Panc1 (cell line): ENCODE results near the gene CELF1. TPM values are rescaled to one million over a fixed set of nuclear protein-coding genes. Genes with fewer than 3 reads are reported as not detected.

Experiments used
- ATAC-seq: fragments of 200-7000 bp; cut with Tn5 transposase; 2 replicates; pipeline ENCODE4 v1.9.1; 2020; ENCODE audit warnings: mild to moderate bottlenecking, moderate library complexity
- BruUV-seq: library from RNA; stranded (reverse); fragments of 400-500 nt; replicated peaks from 2 replicates; lab custom pipeline; 2021; lab: Mats Ljungman, UMichigan
- CTCF ChIA-PET: fragments of 300-600 bp; sonication (Branson Sonifier 250); formaldehyde crosslinking; loops from one replicate; lab custom pipeline; 2022; ENCODE audit warnings: antibody characterized with exemption; lab: Charles Lee
- POLR2A ChIA-PET: fragments of 300-600 bp; sonication (Branson Sonifier 250); formaldehyde crosslinking; loops from one replicate; lab custom pipeline; 2022; ENCODE audit warnings: antibody characterized with exemption; lab: Charles Lee
- DNase-seq: peaks from one replicate; pipeline ENCODE4 v3.0.0-alpha.2; 2010; ENCODE audit warnings: low read depth, low spot score
- H3K27ac ChIP-seq: 2 replicates; pipeline ENCODE4 v1.5.1; 2011; ENCODE audit warnings: mild to moderate bottlenecking, low read length, inconsistent platforms
- H3K27me3 ChIP-seq: fragments of 200-500 bp; sonication (Bioruptor generic); 2 replicates; pipeline ENCODE4 v1.6.0; 2014; ENCODE audit warnings: low read length, inconsistent platforms; ENCODE audit not compliant: control insufficient read depth, insufficient read depth
- H3K36me3 ChIP-seq: fragments of 200-500 bp; sonication (Bioruptor generic); 2 replicates; pipeline ENCODE4 v1.5.1; 2014; ENCODE audit warnings: inconsistent platforms, mild to moderate bottlenecking, low read length, moderate library complexity; ENCODE audit not compliant: control insufficient read depth, insufficient read depth
- H3K4me1 ChIP-seq: 2 replicates; pipeline ENCODE4 v1.5.1; 2011; ENCODE audit warnings: inconsistent platforms, mild to moderate bottlenecking, low read length, moderate library complexity; ENCODE audit not compliant: control insufficient read depth, insufficient read depth
- H3K4me3 ChIP-seq, 2 experiments: 2 replicates each; pipeline ENCODE4 v1.5.1; 2011 to 2012; ENCODE audit warnings: low read depth in 2 of 2, low read length in 2 of 2, mild to moderate bottlenecking in 2 of 2, inconsistent platforms in 1 of 2, moderate library complexity in 1 of 2
- H3K9me3 ChIP-seq: fragments of 200-500 bp; sonication (Bioruptor generic); 2 replicates; pipeline ENCODE4 v1.5.1; 2014; ENCODE audit warnings: low read depth, mild to moderate bottlenecking, inconsistent platforms, low read length, moderate library complexity; ENCODE audit not compliant: control insufficient read depth, insufficient read depth
- POLR2AphosphoS5 ChIP-seq: IDR thresholded peaks from 2 replicates; pipeline ENCODE4 v1.6.1; 2012; ENCODE audit warnings: mild to moderate bottlenecking, low read depth, low read length, moderate library complexity
- SIN3A ChIP-seq: IDR thresholded peaks from 2 replicates; pipeline ENCODE4 v1.6.1; 2012; ENCODE audit warnings: low read depth, mild to moderate bottlenecking, low read length, moderate library complexity, borderline replicate concordance; ENCODE audit not compliant: insufficient read depth
- TCF7L2 ChIP-seq: IDR thresholded peaks from 2 replicates; pipeline ENCODE4 v1.6.1; 2011; ENCODE audit warnings: mild to moderate bottlenecking, low read depth, low read length, inconsistent platforms
- in situ Hi-C: cut with HindIII; loops from 2 replicates; pipeline ENCODE4 v1.10.0; 2016; ENCODE audit warnings: low sequenced_read_pairs, low pct_unique_long_range_greater_than_20kb
- intact Hi-C: fragments of 100-400 bp; cut with micrococcal nuclease; formaldehyde crosslinking; loops from one replicate; pipeline ENCODE4 v1.10.0; 2022; ENCODE audit not compliant: unreplicated experiment
- total RNA-seq: library from RNA; stranded (reverse); gene quantifications from one replicate; pipeline ENCODE4 v1.2.1, GENCODE V29; 2021; ENCODE audit not compliant: unreplicated experiment
- TF ChIP-seq, protein P1 (sequence below), 2 experiments: IDR thresholded peaks; 2 replicates each; pipeline ENCODE4 v1.6.1; 2011 to 2012; ENCODE audit warnings: low read depth in 2 of 2, control low read depth in 1 of 2, low read length in 1 of 2, mild to moderate bottlenecking in 1 of 2, moderate library complexity in 1 of 2; ENCODE audit not compliant: insufficient read depth in 1 of 2
- TF ChIP-seq, protein P2 (sequence below): fragments of 450-650 bp; IDR thresholded peaks from 2 replicates; pipeline ENCODE4 v1.5.1; 2017; ENCODE audit warnings: mild to moderate bottlenecking

CELF1 gene
- total RNA-seq, 1 experiment from 2014 or later, result 160 TPM

DNA sequence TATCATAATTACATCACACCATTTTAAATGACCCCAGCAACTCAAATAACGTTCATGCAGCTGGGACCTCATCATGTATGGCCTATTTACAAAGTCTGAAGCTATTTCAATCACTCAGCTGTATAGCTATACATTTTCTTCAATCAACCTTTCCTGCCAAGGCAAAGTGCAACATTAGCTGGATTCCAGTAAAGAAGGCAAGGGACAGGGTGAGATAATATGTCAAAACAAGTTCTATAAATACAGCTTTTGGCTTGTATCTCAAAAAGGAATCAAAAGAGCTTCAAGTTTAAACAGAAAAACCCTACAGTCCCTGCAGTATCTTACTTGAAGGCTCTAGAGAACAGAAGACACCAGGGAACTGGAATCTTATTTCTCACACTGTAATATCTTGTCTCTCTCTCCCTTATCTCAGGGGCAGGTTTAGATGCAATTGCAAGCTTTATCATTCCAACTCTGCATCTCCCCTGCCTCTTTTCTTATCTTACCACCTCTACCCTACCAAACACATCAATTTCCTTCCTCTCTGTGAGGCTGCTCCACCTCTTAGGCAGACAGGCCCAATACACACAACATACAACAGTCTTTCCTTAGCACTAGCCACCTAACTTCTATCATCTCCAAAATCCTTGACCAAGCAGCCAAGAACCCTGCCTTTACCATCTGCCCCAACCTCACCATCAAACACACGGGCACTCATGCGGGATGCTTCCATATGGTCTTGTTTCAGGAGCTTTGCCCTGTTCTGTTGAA lies 34.5 kb downstream of the CELF1 start:
- ChIA-PET CTCF (no interaction called here), POLR2A (no interaction called here)
- TF ChIP-seq SIN3A, result no peak
- TF ChIP-seq, protein P1, sequence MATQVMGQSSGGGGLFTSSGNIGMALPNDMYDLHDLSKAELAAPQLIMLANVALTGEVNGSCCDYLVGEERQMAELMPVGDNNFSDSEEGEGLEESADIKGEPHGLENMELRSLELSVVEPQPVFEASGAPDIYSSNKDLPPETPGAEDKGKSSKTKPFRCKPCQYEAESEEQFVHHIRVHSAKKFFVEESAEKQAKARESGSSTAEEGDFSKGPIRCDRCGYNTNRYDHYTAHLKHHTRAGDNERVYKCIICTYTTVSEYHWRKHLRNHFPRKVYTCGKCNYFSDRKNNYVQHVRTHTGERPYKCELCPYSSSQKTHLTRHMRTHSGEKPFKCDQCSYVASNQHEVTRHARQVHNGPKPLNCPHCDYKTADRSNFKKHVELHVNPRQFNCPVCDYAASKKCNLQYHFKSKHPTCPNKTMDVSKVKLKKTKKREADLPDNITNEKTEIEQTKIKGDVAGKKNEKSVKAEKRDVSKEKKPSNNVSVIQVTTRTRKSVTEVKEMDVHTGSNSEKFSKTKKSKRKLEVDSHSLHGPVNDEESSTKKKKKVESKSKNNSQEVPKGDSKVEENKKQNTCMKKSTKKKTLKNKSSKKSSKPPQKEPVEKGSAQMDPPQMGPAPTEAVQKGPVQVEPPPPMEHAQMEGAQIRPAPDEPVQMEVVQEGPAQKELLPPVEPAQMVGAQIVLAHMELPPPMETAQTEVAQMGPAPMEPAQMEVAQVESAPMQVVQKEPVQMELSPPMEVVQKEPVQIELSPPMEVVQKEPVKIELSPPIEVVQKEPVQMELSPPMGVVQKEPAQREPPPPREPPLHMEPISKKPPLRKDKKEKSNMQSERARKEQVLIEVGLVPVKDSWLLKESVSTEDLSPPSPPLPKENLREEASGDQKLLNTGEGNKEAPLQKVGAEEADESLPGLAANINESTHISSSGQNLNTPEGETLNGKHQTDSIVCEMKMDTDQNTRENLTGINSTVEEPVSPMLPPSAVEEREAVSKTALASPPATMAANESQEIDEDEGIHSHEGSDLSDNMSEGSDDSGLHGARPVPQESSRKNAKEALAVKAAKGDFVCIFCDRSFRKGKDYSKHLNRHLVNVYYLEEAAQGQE (IDR thresholded peaks at IDR 0.05; ENCODE audit: insufficient read depth in 1 of 2, low read depth in 2 of 2, low read length in 1 of 2), result no peak
- TF ChIP-seq, protein P2, sequence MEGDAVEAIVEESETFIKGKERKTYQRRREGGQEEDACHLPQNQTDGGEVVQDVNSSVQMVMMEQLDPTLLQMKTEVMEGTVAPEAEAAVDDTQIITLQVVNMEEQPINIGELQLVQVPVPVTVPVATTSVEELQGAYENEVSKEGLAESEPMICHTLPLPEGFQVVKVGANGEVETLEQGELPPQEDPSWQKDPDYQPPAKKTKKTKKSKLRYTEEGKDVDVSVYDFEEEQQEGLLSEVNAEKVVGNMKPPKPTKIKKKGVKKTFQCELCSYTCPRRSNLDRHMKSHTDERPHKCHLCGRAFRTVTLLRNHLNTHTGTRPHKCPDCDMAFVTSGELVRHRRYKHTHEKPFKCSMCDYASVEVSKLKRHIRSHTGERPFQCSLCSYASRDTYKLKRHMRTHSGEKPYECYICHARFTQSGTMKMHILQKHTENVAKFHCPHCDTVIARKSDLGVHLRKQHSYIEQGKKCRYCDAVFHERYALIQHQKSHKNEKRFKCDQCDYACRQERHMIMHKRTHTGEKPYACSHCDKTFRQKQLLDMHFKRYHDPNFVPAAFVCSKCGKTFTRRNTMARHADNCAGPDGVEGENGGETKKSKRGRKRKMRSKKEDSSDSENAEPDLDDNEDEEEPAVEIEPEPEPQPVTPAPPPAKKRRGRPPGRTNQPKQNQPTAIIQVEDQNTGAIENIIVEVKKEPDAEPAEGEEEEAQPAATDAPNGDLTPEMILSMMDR, result no peak
- in situ Hi-C loops (no loop called here), intact Hi-C loops (no loop called here)
- H3K27me3 ChIP-seq, result no peaks in the 10 kb centered on the region
- no peak overlapping the region for H3K4me3 ChIP-seq
- no peak for ATAC-seq
- H3K9me3 ChIP-seq, result no peaks in the 10 kb centered on the region
- BruUV-seq, result TSS peak; percentile 25
- no peak for DNase-seq
- no peaks in the 10 kb centered on the region for H3K36me3 ChIP-seq
- H3K4me1 ChIP-seq, result peaks cover 49% of the 10 kb centered on the region
- H3K27ac ChIP-seq, result no peak overlapping the region

DNA sequence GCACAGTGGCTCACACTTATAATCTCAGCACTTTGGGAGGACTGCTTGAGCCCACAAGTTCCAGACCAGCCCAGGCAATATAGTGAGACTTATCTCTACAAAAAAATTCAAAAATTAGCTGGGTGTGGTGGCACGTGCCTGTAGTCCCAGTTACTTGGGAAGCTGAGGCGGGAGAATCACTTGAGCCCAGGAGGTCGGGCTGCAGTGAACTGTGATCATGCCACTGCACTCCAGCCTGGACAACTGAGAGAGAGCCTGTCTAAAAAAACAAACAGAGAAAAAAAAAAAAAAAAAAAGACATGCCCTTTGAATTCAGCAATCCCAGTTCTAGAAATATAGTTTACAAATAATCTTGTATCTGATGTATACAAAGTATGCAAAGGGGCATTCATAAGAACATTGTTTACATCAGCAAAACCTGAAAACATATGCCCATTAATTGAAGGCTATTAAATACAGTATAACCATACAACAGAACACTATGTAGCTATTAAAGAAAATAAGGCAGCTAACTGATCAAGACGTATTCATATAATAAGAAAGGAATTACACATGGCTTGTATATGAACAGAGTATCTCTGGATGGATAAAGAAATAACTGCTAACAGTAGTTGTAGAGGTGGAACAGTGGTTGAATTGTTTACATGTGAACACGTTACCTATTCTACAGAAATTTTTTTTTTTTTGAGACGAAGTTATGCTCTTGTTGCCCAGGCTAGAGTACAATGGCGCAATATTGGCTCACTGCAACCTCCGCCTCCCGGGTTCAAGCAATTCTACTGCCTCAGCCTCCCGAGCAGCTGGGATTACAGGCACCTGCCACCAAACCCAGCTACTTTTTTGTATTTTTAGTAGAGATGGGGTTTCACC lies 35.7 kb downstream of the CELF1 start:
- ATAC-seq (no peak), DNase-seq (no peak)
- Histone ChIP-seq H3K27ac (no peak overlapping the region), H3K4me1 (peaks cover 52% of the 10 kb centered on the region), H3K27me3 (no peaks in the 10 kb centered on the region), H3K36me3 (no peaks in the 10 kb centered on the region), H3K4me3 (no peak overlapping the region), H3K9me3 (no peaks in the 10 kb centered on the region)
- BruUV-seq, result no TSS peak
- CTCF ChIA-PET, result no interaction called here
- in situ Hi-C loops (no loop called here), intact Hi-C loops (no loop called here)
- TF ChIP-seq SIN3A (no peak), POLR2AphosphoS5 (no peak), TCF7L2 (no peak)
- TF ChIP-seq, protein P2, result no peak
- TF ChIP-seq, protein P1 (IDR thresholded peaks at IDR 0.05; ENCODE audit: insufficient read depth in 1 of 2, low read depth in 2 of 2, low read length in 1 of 2), result no peak
- POLR2A ChIA-PET, result no interaction called here
